Suprapubic skin (tissue), 4 donors: Measurements from ENCODE around the gene DERA. TPM values are rescaled to one million over a fixed set of nuclear protein-coding genes. Genes with fewer than 3 reads are reported as not detected.

ENCODE experiments used
- DNase-seq, 2 donors: peaks; one replicate each; pipeline ENCODE4 v3.0.0-alpha.2; 2019; ENCODE audit warnings: low spot score in 2 of 2
- H3K27ac ChIP-seq: fragments of 200-600 bp; sonication (generic); one replicate; pipeline ENCODE4 v1.5.1; 2019
- H3K27me3 ChIP-seq: fragments of 200-600 bp; sonication (generic); one replicate; pipeline ENCODE4 v1.5.1; 2019
- H3K36me3 ChIP-seq: fragments of 200-600 bp; sonication (generic); one replicate; pipeline ENCODE4 v1.5.1; 2019
- H3K4me1 ChIP-seq: fragments of 200-600 bp; sonication (generic); one replicate; pipeline ENCODE4 v1.5.1; 2019
- H3K4me3 ChIP-seq: fragments of 200-600 bp; sonication (generic); one replicate; pipeline ENCODE4 v1.5.1; 2019; ENCODE audit warnings: mild to moderate bottlenecking
- H3K9me3 ChIP-seq: fragments of 200-600 bp; sonication (generic); one replicate; pipeline ENCODE4 v1.5.1; 2019
- CTCF ChIP-seq, 2 donors: fragments of 200-600 bp in 1 of 2; fragments of 450-650 bp in 1 of 2; sonication (generic) in 1 of 2; IDR thresholded peaks; one replicate each; pipeline ENCODE4 v1.5.1; 2016 to 2019; ENCODE audit warnings: antibody characterized with exemption in 2 of 2, mild to moderate bottlenecking in 1 of 2, moderate library complexity in 1 of 2
- EP300 ChIP-seq: sonication (generic); formaldehyde crosslinking; IDR thresholded peaks from one replicate; pipeline ENCODE4 v1.6.1; 2017; ENCODE audit warnings: antibody characterized with exemption
- POLR2A ChIP-seq, 2 donors: fragments of 450-650 bp; IDR thresholded peaks; one replicate each; pipeline ENCODE4 v1.6.1; 2017; ENCODE audit warnings: antibody characterized with exemption in 2 of 2, mild to moderate bottlenecking in 2 of 2, moderate library complexity in 2 of 2
- POLR2AphosphoS5 ChIP-seq, 3 donors: sonication (generic); formaldehyde crosslinking; IDR thresholded peaks; one replicate each; pipeline ENCODE4 v1.6.1; 2017; ENCODE audit warnings: antibody characterized with exemption in 3 of 3
- WGBS: methylation state at CpG from one replicate; pipeline ENCODE4 v1.1.5; 2018; 5-methylcytosine and 5-hydroxymethylcytosine counted together
- total RNA-seq, 4 donors: library from RNA; depleted of rRNA; stranded (reverse); fragments of >200 nt; gene quantifications; one replicate each; pipeline ENCODE4 v1.1.0, GENCODE V29; 2016

Gene DERA
- total RNA-seq, 4 donors from 2014 or later: 32.2 to 39.4 (median 34.2) TPM

GRCh38 chr12:15955281-15955680 lies 44.1 kb downstream of the DERA start:
- no peaks in the 10 kb centered on the region for H3K9me3 ChIP-seq
- H3K27me3 ChIP-seq: no peaks in the 10 kb centered on the region
- H3K36me3 ChIP-seq: no peaks in the 10 kb centered on the region
- H3K4me3 ChIP-seq: no peak overlapping the region
- peaks cover 6% of the 10 kb centered on the region for H3K4me1 ChIP-seq
- no peak for TF ChIP-seq CTCF (IDR thresholded peaks at IDR 0.05)
- TF ChIP-seq EP300: no peak
- no peak for TF ChIP-seq POLR2AphosphoS5 (IDR thresholded peaks at IDR 0.05)
- no peak for TF ChIP-seq POLR2A (IDR thresholded peaks at IDR 0.05)
- no peak for DNase-seq
- 83% methylated on average over 4 of the region's 4 CpGs for WGBS
- H3K27ac ChIP-seq: no peak overlapping the region

- H3K27ac ChIP-seq: no peak overlapping the region
- no peaks in the 10 kb centered on the region for H3K9me3 ChIP-seq
- H3K4me1 ChIP-seq: peaks cover 6% of the 10 kb centered on the region
- TF ChIP-seq POLR2AphosphoS5 (IDR thresholded peaks at IDR 0.05): no peak
- TF ChIP-seq EP300: no peak
- no peak for TF ChIP-seq CTCF (IDR thresholded peaks at IDR 0.05)
- TF ChIP-seq POLR2A (IDR thresholded peaks at IDR 0.05): no peak
- peaks cover 5% of the 10 kb centered on the region for H3K36me3 ChIP-seq
- no peaks in the 10 kb centered on the region for H3K27me3 ChIP-seq
- 63% methylated on average over 1 of the region's 1 CpG for WGBS
- no peak overlapping the region for H3K4me3 ChIP-seq
- DNase-seq: no peak
Observed at GRCh38 chr12:15956010-15956409, 44.9 kb downstream of the DERA start.

- no peak for DNase-seq
Observed at GRCh38 chr12:15956413-15957185, 45.5 kb downstream of the DERA start.

GRCh38 chr12:15962760-15963159 lies 51.6 kb downstream of the DERA start:
- no peak for TF ChIP-seq POLR2A (IDR thresholded peaks at IDR 0.05)
- no peak for TF ChIP-seq EP300
- no peak for TF ChIP-seq CTCF (IDR thresholded peaks at IDR 0.05)
- TF ChIP-seq POLR2AphosphoS5 (IDR thresholded peaks at IDR 0.05): no peak
- H3K27ac ChIP-seq: no peak overlapping the region
- WGBS: 91% methylated on average over 4 of the region's 4 CpGs

More at GRCh38 chr12:15956413-15957185, 45.5 kb downstream of the DERA start:
- Histone ChIP-seq H3K27ac (no peak overlapping the region), H3K36me3 (peaks cover 11% of the 10 kb centered on the region), H3K4me1 (peaks cover 6% of the 10 kb centered on the region), H3K27me3 (no peaks in the 10 kb centered on the region), H3K4me3 (no peak overlapping the region), H3K9me3 (no peaks in the 10 kb centered on the region)
- WGBS: 75% methylated on average over 9 of the region's 9 CpGs
- TF ChIP-seq POLR2A (IDR thresholded peaks at IDR 0.05) (no peak), POLR2AphosphoS5 (IDR thresholded peaks at IDR 0.05) (no peak), CTCF (IDR thresholded peaks at IDR 0.05) (no peak), EP300 (no peak)

GRCh38 chr12:15963271-15963670 lies 52.1 kb downstream of the DERA start:
- WGBS: 79% methylated on average over 1 of the region's 1 CpG
- TF ChIP-seq POLR2AphosphoS5 (IDR thresholded peaks at IDR 0.05): no peak
- no peak for TF ChIP-seq POLR2A (IDR thresholded peaks at IDR 0.05)
- no peak for TF ChIP-seq CTCF (IDR thresholded peaks at IDR 0.05)
- TF ChIP-seq EP300: no peak
- Histone ChIP-seq H3K4me3 (no peak overlapping the region), H3K4me1 (no peaks in the 10 kb centered on the region), H3K27ac (no peak overlapping the region), H3K9me3 (no peaks in the 10 kb centered on the region), H3K27me3 (no peaks in the 10 kb centered on the region), H3K36me3 (peaks cover 64% of the 10 kb centered on the region)
- DNase-seq: no peak

More at GRCh38 chr12:15962760-15963159, 51.6 kb downstream of the DERA start:
- Histone ChIP-seq H3K27me3 (no peaks in the 10 kb centered on the region), H3K9me3 (no peaks in the 10 kb centered on the region), H3K36me3 (peaks cover 63% of the 10 kb centered on the region), H3K4me1 (no peaks in the 10 kb centered on the region), H3K4me3 (no peak overlapping the region)
- no peak for DNase-seq
